ENCODE data around the gene ESRRG. TPM values are rescaled to one million over a fixed set of nuclear protein-coding genes. Genes with fewer than 3 reads are reported as not detected.

ESRRG gene
- total and polyA plus RNA-seq, 2 of the 8 experiments (the other 6 are each of a cell fraction or from before 2014, with no cell fraction given), result 0.59 to 1.4 TPM

DNA sequence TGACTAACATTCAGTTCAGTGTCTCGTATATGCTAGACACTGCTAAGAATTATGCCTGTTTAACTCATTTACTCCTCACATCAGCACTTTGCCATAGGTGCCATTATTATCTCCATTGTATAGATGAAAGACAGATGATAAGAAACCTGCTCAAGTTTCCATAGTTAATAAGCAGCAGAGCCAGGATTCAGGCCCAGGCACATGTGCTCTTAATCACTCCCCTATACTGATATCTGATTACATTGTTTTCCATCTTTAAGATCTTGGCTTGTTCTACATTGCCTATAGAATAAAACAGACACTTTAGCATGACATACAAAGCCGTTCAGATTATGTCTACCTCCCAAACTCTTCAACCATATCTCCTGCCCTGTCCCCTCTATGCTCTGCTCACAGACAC is 269.5 kb downstream of the ESRRG start (continued):
- TF ChIP-seq, protein P1, sequence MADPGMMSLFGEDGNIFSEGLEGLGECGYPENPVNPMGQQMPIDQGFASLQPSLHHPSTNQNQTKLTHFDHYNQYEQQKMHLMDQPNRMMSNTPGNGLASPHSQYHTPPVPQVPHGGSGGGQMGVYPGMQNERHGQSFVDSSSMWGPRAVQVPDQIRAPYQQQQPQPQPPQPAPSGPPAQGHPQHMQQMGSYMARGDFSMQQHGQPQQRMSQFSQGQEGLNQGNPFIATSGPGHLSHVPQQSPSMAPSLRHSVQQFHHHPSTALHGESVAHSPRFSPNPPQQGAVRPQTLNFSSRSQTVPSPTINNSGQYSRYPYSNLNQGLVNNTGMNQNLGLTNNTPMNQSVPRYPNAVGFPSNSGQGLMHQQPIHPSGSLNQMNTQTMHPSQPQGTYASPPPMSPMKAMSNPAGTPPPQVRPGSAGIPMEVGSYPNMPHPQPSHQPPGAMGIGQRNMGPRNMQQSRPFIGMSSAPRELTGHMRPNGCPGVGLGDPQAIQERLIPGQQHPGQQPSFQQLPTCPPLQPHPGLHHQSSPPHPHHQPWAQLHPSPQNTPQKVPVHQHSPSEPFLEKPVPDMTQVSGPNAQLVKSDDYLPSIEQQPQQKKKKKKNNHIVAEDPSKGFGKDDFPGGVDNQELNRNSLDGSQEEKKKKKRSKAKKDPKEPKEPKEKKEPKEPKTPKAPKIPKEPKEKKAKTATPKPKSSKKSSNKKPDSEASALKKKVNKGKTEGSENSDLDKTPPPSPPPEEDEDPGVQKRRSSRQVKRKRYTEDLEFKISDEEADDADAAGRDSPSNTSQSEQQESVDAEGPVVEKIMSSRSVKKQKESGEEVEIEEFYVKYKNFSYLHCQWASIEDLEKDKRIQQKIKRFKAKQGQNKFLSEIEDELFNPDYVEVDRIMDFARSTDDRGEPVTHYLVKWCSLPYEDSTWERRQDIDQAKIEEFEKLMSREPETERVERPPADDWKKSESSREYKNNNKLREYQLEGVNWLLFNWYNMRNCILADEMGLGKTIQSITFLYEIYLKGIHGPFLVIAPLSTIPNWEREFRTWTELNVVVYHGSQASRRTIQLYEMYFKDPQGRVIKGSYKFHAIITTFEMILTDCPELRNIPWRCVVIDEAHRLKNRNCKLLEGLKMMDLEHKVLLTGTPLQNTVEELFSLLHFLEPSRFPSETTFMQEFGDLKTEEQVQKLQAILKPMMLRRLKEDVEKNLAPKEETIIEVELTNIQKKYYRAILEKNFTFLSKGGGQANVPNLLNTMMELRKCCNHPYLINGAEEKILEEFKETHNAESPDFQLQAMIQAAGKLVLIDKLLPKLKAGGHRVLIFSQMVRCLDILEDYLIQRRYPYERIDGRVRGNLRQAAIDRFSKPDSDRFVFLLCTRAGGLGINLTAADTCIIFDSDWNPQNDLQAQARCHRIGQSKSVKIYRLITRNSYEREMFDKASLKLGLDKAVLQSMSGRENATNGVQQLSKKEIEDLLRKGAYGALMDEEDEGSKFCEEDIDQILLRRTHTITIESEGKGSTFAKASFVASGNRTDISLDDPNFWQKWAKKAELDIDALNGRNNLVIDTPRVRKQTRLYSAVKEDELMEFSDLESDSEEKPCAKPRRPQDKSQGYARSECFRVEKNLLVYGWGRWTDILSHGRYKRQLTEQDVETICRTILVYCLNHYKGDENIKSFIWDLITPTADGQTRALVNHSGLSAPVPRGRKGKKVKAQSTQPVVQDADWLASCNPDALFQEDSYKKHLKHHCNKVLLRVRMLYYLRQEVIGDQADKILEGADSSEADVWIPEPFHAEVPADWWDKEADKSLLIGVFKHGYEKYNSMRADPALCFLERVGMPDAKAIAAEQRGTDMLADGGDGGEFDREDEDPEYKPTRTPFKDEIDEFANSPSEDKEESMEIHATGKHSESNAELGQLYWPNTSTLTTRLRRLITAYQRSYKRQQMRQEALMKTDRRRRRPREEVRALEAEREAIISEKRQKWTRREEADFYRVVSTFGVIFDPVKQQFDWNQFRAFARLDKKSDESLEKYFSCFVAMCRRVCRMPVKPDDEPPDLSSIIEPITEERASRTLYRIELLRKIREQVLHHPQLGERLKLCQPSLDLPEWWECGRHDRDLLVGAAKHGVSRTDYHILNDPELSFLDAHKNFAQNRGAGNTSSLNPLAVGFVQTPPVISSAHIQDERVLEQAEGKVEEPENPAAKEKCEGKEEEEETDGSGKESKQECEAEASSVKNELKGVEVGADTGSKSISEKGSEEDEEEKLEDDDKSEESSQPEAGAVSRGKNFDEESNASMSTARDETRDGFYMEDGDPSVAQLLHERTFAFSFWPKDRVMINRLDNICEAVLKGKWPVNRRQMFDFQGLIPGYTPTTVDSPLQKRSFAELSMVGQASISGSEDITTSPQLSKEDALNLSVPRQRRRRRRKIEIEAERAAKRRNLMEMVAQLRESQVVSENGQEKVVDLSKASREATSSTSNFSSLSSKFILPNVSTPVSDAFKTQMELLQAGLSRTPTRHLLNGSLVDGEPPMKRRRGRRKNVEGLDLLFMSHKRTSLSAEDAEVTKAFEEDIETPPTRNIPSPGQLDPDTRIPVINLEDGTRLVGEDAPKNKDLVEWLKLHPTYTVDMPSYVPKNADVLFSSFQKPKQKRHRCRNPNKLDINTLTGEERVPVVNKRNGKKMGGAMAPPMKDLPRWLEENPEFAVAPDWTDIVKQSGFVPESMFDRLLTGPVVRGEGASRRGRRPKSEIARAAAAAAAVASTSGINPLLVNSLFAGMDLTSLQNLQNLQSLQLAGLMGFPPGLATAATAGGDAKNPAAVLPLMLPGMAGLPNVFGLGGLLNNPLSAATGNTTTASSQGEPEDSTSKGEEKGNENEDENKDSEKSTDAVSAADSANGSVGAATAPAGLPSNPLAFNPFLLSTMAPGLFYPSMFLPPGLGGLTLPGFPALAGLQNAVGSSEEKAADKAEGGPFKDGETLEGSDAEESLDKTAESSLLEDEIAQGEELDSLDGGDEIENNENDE (IDR thresholded peaks at IDR 0.05; ENCODE audit: insufficient replicate concordance, low read length), result no peak
- TF ChIP-seq TEAD4 (IDR thresholded peaks at IDR 0.05; ENCODE audit: low read depth, low read length) (no peak), EGR1 (IDR thresholded peaks at IDR 0.05; ENCODE audit: borderline replicate concordance, low read depth, low read length) (no peak), MAFK (IDR thresholded peaks at IDR 0.05; ENCODE audit: low read depth, low read length) (no peak), CBX8 (IDR thresholded peaks at IDR 0.05; ENCODE audit: borderline replicate concordance, low read depth, low read length) (no peak), KDM4A (IDR thresholded peaks at IDR 0.05; ENCODE audit: low read depth, low read length, severe bottlenecking) (no peak), TAF1 (IDR thresholded peaks at IDR 0.05; ENCODE audit: low read depth, low read length) (no peak), GABPA (IDR thresholded peaks at IDR 0.05; ENCODE audit: borderline replicate concordance, insufficient read depth, low read length) (no peak), JUND (IDR thresholded peaks at IDR 0.05; ENCODE audit: low read length) (no peak), GTF2F1 (IDR thresholded peaks at IDR 0.05; ENCODE audit: borderline replicate concordance, low read depth, low read length) (no peak), PHF8 (conservative IDR thresholded peaks at IDR 0.05; ENCODE audit: low read depth, low read length) (no peak), RNF2 (IDR thresholded peaks at IDR 0.05; ENCODE audit: borderline replicate concordance, low read depth, low read length, missing control alignments, poor library complexity, severe bottlenecking) (no peak)

All from H1 (cell line).